Neuron (in vitro differentiated cells): Measurements from ENCODE around the gene ESRRG.
A peak's percentile ranks its signal among the peaks of the same experiment; 100 is the strongest.
"Not testable (repeated sequence)": the region's sequence is repeated elsewhere in the genome, so short reads cannot be mapped to it uniquely, and the experiment has no call there.

ENCODE experiments used
- H2AFZ ChIP-seq: one replicate; pipeline ENCODE4 v1.6.1; 2013; ENCODE audit warnings: low read depth, mild to moderate bottlenecking, inconsistent platforms, low read length, moderate library complexity
- H3K27me3 ChIP-seq: one replicate; pipeline ENCODE4 v1.6.1; 2013; ENCODE audit warnings: low read length; ENCODE audit not compliant: insufficient read depth
- H3K36me3 ChIP-seq: one replicate; pipeline ENCODE4 v1.6.1; 2013; ENCODE audit warnings: low read length; ENCODE audit not compliant: insufficient read depth
- H3K4me1 ChIP-seq: one replicate; pipeline ENCODE4 v1.6.1; 2013; ENCODE audit warnings: low read length; ENCODE audit not compliant: insufficient read depth
- H3K4me3 ChIP-seq: 2 replicates; pipeline ENCODE4 v1.5.1; 2013; ENCODE audit warnings: mild to moderate bottlenecking, low read length, moderate library complexity
- H3K9me3 ChIP-seq: one replicate; pipeline ENCODE4 v1.6.1; 2013; ENCODE audit warnings: low read length

ESRRG gene

DNA sequence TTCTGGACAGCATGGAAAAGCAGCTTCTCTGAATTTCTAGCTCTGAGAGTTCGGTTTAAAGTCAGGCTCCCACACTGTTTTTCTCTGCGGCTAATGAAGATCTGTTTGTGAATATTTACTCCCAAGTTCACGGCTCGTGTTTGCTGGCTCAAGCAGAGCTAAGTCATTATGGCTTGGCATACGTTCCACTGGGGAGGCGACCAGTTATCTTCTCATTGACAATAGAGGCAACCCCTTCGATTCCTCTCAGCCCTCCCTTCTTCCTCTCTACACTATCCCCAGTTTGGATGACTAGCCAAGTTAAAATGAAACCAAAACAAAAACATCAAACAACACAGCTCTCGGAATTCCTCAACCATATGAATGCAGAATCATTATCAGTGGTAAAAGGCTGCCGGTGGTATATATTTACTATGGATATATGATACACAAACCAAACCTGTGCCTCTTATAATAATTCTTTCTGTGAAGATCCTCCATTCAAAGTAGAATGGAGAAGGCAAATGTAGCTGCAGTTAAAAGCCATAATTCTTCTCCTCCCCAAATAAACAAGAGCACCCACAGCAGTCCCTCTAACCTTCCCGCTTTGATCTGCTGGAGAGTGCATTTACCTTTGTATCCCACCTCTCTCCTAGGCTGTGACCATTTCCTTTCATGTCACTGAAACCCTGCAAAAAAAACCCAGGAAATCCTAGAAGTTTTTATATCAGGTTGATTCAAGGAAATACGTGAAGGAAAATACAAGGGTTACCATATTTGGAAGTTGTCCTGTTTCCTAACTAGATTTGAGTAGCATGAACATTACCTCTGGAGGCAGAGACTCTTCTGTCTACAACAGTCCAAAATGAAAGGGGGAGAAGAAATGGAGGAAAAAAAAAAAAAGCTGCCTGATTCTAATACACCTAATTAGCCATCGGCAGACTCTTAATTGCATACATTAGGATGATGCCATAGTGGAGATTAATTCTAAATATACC, 191.7 kb downstream of the ESRRG start:
- Histone ChIP-seq H2AFZ (no peak overlapping the region), H3K4me3 (no peak overlapping the region), H3K27me3 (no peaks in the 10 kb centered on the region), H3K9me3 (no peaks in the 10 kb centered on the region), H3K4me1 (no peaks in the 10 kb centered on the region), H3K36me3 (no peaks in the 10 kb centered on the region)

- not testable (repeated sequence) for H3K36me3 ChIP-seq, H3K27me3 ChIP-seq, H3K9me3 ChIP-seq, H3K4me3 ChIP-seq, H2AFZ ChIP-seq, H3K4me1 ChIP-seq
These were observed 193.4 kb downstream of the ESRRG start for GRCh38 chr1:216529851-216530250.

- Histone ChIP-seq H3K4me1 (peaks cover 3% of the 10 kb centered on the region), H3K9me3 (no peaks in the 10 kb centered on the region), H3K27me3 (no peaks in the 10 kb centered on the region), H3K4me3 (no peak overlapping the region), H2AFZ (no peak overlapping the region), H3K36me3 (no peaks in the 10 kb centered on the region)
These were observed 194.4 kb downstream of the ESRRG start for GRCh38 chr1:216528816-216529215.

GRCh38 chr1:216523449-216524190, 199.6 kb downstream of the ESRRG start:
- Histone ChIP-seq H3K4me3 (no peak overlapping the region), H3K27me3 (no peaks in the 10 kb centered on the region), H3K36me3 (no peaks in the 10 kb centered on the region), H3K9me3 (no peaks in the 10 kb centered on the region), H3K4me1 (peaks cover 3% of the 10 kb centered on the region), H2AFZ (no peak overlapping the region)

GRCh38 chr1:216523043-216523442, 200.2 kb downstream of the ESRRG start:
- no peaks in the 10 kb centered on the region for H3K27me3 ChIP-seq
- H3K9me3 ChIP-seq: no peaks in the 10 kb centered on the region
- H2AFZ ChIP-seq: no peak overlapping the region
- no peaks in the 10 kb centered on the region for H3K36me3 ChIP-seq
- H3K4me1 ChIP-seq: peaks cover 3% of the 10 kb centered on the region
- no peak overlapping the region for H3K4me3 ChIP-seq

DNA sequence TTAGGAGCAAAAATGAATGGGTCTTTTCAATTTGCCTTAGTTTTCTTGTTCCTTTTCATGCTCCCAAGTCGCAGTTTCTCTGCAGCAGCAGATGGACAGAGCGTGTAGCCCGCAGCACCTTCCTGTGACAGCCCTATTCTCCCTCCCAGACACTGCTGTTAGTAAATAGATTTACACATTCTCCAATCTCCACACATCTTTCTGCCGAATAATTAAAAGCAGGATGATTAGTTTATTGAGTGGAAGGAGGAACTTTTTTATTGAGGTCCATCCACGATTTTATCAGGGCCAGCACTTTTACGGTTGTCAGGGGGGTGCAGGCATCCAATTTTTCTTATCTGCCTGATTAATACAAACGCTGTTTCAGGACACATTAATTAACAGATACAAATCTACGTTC, 201.8 kb downstream of the ESRRG start:
- Histone ChIP-seq H2AFZ (no peak overlapping the region), H3K9me3 (no peaks in the 10 kb centered on the region), H3K4me3 (no peak overlapping the region), H3K36me3 (no peaks in the 10 kb centered on the region), H3K4me1 (peaks cover 3% of the 10 kb centered on the region), H3K27me3 (no peaks in the 10 kb centered on the region)

GRCh38 chr1:216518844-216519627, 204.2 kb downstream of the ESRRG start:
- no peaks in the 10 kb centered on the region for H3K36me3 ChIP-seq
- H3K27me3 ChIP-seq: no peaks in the 10 kb centered on the region
- H3K4me3 ChIP-seq: no peak overlapping the region
- H2AFZ ChIP-seq: no peak overlapping the region
- no peaks in the 10 kb centered on the region for H3K9me3 ChIP-seq
- H3K4me1 ChIP-seq: no peaks in the 10 kb centered on the region

- H3K27me3 ChIP-seq: no peaks in the 10 kb centered on the region
- peaks cover 5% of the 10 kb centered on the region for H3K9me3 ChIP-seq
- H3K36me3 ChIP-seq: no peaks in the 10 kb centered on the region
- H3K4me1 ChIP-seq: peaks cover 17% of the 10 kb centered on the region
- H3K4me3 ChIP-seq: no peak overlapping the region
- no peak overlapping the region for H2AFZ ChIP-seq
These were observed 220.6 kb downstream of the ESRRG start for GRCh38 chr1:216502528-216503162.

DNA sequence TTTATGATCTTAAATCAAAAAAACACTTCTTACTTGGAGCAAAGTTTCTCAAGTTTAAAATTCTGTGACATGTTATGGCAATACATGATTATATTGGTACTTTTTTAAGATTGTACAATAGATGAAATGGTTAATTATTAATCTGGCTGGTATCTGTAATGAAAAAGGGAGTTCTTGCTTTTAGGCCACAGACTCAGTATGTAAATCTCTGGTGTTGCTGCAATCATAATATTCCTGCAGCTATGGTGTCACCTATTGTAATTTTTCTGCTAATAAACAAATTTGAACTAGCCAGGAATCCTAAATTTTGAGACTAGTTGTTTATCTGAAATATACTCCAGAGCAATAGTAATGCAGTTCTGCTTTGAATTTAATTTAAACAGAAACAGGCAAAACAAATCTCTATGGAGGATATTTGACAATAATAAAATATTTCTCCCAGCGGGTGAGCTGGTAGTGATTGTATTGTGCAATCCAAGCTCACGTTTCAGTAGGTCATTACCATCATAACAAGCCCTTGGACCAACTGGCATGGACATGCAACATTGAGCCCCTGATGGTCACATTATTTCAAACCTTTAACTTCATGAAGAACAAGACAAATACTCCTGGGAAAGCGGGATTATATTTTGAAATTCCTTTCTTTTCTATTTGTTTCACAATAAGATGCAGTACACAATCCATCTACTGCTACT, 222.8 kb downstream of the ESRRG start:
- Histone ChIP-seq H3K4me3 (no peak overlapping the region), H2AFZ (peak overlapping the region; percentile 49), H3K36me3 (no peaks in the 10 kb centered on the region), H3K4me1 (peaks cover 17% of the 10 kb centered on the region), H3K9me3 (no peaks in the 10 kb centered on the region), H3K27me3 (no peaks in the 10 kb centered on the region)

DNA sequence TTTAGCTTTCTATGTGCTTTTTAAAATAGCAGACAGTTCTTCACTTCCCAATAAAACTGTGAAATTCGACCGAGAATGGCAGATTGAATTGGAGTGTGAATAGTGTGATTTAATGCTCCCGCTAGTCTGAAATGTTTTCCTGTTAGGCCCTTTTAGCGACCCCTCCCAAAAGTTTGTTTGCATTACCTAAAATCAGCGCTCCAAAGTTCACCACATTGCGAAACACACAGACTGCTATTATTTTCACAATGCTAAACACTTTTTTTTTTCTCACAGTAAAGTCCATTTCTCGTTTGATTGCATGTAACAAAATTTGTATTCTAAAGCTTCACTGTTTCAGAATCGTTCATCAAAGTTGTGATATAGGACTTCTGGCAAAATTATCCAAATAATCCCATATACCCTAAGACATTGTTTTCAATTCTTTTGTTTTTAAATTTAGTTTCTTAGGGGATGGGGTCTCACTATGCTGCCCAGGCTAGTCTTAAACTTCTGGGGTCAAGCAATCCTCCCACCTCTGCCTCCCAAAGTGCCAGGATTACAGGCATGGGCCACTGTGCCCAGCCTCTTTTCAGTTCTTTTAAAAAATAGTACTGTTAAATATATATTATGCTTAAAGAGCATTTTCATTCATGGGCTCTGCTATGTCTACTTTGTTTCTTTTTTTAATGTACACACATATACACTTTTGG, 223.5 kb downstream of the ESRRG start:
- no peak overlapping the region for H3K4me3 ChIP-seq
- H3K36me3 ChIP-seq: no peaks in the 10 kb centered on the region
- H3K9me3 ChIP-seq: no peaks in the 10 kb centered on the region
- peaks cover 17% of the 10 kb centered on the region for H3K4me1 ChIP-seq
- no peaks in the 10 kb centered on the region for H3K27me3 ChIP-seq
- H2AFZ ChIP-seq: peak overlapping the region; percentile 49

- no peak overlapping the region for H2AFZ ChIP-seq
- H3K4me1 ChIP-seq: peaks cover 17% of the 10 kb centered on the region
These were observed 225.0 kb downstream of the ESRRG start for GRCh38 chr1:216498277-216498676.

DNA sequence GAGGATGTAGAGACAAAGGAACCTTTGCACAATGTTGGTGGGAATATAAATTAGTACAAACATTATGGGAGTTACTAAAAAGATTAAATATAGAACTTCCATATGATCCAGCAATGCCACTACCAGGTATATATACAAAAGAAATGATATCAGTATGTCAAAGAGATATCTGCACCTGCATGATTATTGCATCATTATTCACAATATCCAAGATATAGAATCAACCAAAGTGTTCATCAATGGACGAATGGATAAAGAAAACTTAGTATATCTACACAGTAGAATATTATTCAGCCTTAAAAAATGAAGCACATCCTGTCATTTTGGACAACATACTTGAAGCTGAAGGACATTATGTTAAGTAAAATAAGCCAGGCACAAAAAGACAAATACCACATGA, 238.2 kb downstream of the ESRRG start:
- no peaks in the 10 kb centered on the region for H3K9me3 ChIP-seq
- H3K4me3 ChIP-seq: no peak overlapping the region
- H3K27me3 ChIP-seq: no peaks in the 10 kb centered on the region
- H3K36me3 ChIP-seq: no peaks in the 10 kb centered on the region
- no peak overlapping the region for H2AFZ ChIP-seq
- H3K4me1 ChIP-seq: no peaks in the 10 kb centered on the region

More at GRCh38 chr1:216498277-216498676, 225.0 kb downstream of the ESRRG start:
- Histone ChIP-seq H3K27me3 (no peaks in the 10 kb centered on the region), H3K9me3 (no peaks in the 10 kb centered on the region), H3K4me3 (no peak overlapping the region), H3K36me3 (no peaks in the 10 kb centered on the region)
